Stimulated activated memory B cell treated with anti-CD40 and anti-IgM and Interleukin-4, amounts not matched to agents 10 μg/mL and 1 μg/mL and 100 μg/mL, for 72 hours (primary cell): ENCODE results near the gene PIGK.
"Not testable (repeated sequence)": the region's sequence is repeated elsewhere in the genome, so short reads cannot be mapped to it uniquely, and the experiment has no call there.

ENCODE experiments used
- ATAC-seq: fragments of 150-1000 bp; cut with Tn5 transposase; 2 replicates; pipeline ENCODE4 v1.10.0; 2021
- H3K27ac Mint-ChIP-seq: one replicate; pipeline ENCODE4 v1.8.0; 2022; ENCODE audit warnings: mild to moderate bottlenecking, mixed read lengths
- H3K27me3 Mint-ChIP-seq: one replicate; pipeline ENCODE4 v1.8.0; 2022; ENCODE audit warnings: mixed read lengths
- H3K36me3 Mint-ChIP-seq: one replicate; pipeline ENCODE4 v1.8.0; 2022; ENCODE audit warnings: mixed read lengths
- H3K4me1 Mint-ChIP-seq: one replicate; pipeline ENCODE4 v1.8.0; 2022; ENCODE audit warnings: mixed read lengths
- H3K4me3 Mint-ChIP-seq: one replicate; pipeline ENCODE4 v1.8.0; 2022; ENCODE audit warnings: mild to moderate bottlenecking, moderate library complexity, mixed read lengths
- H3K9me3 Mint-ChIP-seq: one replicate; pipeline ENCODE4 v1.8.0; 2022; ENCODE audit warnings: mixed read lengths

The PIGK gene

DNA sequence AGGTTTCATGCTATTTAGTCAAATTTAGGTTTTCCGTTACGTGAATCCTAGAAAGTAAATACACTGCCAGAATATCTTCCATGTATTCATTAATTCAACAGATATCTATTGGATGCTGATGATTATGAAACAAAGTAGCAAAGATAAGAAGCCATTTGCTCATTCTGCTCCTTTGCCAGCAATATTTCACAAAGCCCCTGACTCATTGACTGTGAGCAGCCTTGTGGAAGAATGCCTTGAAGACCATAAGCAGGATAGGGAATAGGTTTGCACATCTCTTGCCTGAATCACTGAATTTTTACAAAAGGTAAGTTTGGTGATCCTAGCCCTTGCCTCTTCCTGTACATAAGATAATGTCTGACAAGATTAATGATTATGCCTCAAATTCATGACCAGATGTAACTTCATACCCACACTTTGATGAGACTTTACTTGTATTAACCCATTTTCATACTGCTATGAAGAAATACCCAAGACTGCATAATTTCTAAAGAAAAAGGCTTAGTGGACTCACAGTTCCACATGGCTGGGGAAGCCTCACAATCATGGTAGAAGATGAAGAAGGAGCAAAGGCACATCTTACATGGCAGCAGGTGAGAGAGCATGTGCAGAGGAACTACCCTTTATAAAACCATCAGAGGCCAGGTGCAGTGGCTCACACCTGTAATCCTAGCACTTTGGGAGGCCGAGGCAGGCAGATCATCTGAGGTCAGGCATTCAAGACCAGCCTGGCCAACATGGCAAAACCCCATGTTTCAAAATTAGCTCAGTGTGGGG, 1.6 kb upstream of the PIGK start:
- H3K9me3 Mint-ChIP-seq, result no peaks in the 10 kb centered on the region
- H3K36me3 Mint-ChIP-seq, result peaks cover 24% of the 10 kb centered on the region
- H3K4me1 Mint-ChIP-seq, result peaks cover 25% of the 10 kb centered on the region
- H3K4me3 Mint-ChIP-seq, result peak overlapping the region; percentile 16
- H3K27me3 Mint-ChIP-seq, result no peaks in the 10 kb centered on the region
- no peak for ATAC-seq
- H3K27ac Mint-ChIP-seq, result no peak overlapping the region

DNA sequence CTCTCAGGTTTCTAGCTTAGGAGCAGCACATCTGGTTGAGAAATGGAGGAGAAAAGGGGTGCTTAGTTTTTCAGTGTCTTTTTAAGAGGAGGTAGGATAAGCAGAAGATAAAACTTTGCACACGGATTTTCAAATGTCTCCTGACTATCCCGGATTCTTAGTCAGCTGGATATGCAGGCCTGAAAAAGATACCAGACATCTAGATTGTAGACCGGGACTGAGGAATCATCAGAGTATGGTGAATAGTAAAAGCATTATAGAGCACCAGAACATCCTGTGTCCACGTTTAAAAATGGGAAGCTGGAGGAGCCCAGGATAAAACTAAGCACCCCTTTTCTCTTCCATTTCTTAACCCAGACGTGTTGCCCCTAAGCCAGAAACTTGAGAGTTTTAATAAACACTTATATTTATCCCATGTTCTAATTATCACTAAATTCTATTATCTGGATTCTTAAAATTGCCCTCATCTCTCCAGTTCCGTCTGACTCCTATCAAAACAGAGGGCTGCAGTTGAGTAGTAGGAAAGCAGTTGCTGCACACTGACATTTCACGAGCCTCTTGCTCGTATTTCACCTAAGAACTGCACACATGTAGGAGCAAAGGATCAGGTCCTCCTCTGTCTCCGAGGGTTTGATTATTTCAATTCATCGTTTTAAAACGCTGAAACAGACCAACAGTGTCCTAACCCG, 609 bp downstream of the PIGK start:
- Mint-ChIP-seq H3K9me3 (no peaks in the 10 kb centered on the region), H3K4me1 (peaks cover 46% of the 10 kb centered on the region), H3K4me3 (peak overlapping the region; percentile 93), H3K36me3 (peaks cover 24% of the 10 kb centered on the region), H3K27me3 (no peaks in the 10 kb centered on the region), H3K27ac (peak overlapping the region; percentile 93)
- peak; percentile 56 for ATAC-seq

DNA sequence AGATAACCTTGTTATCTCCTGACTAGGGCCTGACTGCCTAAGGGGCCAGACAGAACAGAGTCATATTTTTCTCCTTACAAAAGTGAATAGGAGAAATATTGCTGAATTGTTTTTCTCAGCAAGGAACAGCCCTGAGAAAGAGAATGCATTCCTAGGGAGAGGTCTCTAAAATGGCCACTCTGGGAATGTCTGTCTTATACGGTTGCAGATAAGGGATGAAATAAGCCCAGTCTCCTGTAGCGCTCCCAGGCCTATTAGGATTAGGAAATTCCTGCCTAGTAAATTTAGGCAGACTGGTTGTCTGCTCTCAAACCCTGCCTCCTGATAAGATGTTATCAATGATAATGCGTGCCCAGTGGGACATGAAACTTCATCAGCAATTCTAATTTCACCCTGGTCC, 15.2 kb downstream of the PIGK start:
- not testable (repeated sequence) for H3K4me3 Mint-ChIP-seq, H3K4me1 Mint-ChIP-seq, H3K27me3 Mint-ChIP-seq, H3K27ac Mint-ChIP-seq, ATAC-seq, H3K9me3 Mint-ChIP-seq
- peaks cover 40% of the 10 kb centered on the region for H3K36me3 Mint-ChIP-seq

DNA sequence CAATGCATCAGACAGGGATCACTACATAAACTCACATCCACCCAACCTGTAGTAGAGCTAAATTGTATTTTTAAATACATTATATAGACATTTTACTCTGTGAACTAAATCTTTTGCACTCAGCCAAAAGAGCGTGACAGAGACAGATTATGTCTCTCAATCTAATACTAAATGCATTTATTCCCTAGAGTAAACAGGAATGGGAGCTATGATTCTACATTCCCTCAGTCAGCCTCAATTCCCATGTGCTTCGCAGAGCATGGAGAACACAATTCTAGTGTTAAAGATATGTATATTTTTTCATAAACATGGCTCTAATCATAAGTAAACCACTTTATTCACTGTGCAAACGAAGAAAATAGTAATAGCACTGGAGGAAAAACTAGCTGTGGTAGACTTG, 16.5 kb downstream of the PIGK start:
- peaks cover 35% of the 10 kb centered on the region for H3K36me3 Mint-ChIP-seq
- H3K4me3 Mint-ChIP-seq, result no peak overlapping the region
- H3K4me1 Mint-ChIP-seq, result peaks cover 6% of the 10 kb centered on the region
- peaks cover 6% of the 10 kb centered on the region for H3K9me3 Mint-ChIP-seq
- no peaks in the 10 kb centered on the region for H3K27me3 Mint-ChIP-seq
- ATAC-seq, result no peak
- H3K27ac Mint-ChIP-seq, result no peak overlapping the region

DNA sequence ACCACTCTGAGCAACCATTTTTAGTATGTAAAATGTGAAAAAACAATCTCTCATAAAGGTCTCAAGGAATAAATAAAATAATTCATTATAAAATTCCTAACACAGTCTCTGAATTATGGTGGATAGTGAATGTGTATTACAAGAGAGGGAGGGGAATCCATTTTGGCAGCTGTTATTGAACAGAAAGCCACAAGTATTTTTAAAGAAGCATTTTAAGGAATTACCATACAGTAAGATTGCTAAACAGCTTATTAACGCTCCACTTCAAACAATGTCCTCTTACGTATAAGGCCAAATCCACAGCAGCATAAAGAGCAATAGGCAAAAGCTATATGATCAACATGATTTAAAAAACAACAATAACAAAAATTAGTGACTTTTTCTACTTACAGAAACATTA, 18.4 kb downstream of the PIGK start:
- ATAC-seq, result no peak
- Mint-ChIP-seq H3K27ac (no peak overlapping the region), H3K9me3 (peaks cover 8% of the 10 kb centered on the region), H3K4me3 (no peak overlapping the region), H3K36me3 (peaks cover 46% of the 10 kb centered on the region), H3K27me3 (no peaks in the 10 kb centered on the region), H3K4me1 (peaks cover 6% of the 10 kb centered on the region)

DNA sequence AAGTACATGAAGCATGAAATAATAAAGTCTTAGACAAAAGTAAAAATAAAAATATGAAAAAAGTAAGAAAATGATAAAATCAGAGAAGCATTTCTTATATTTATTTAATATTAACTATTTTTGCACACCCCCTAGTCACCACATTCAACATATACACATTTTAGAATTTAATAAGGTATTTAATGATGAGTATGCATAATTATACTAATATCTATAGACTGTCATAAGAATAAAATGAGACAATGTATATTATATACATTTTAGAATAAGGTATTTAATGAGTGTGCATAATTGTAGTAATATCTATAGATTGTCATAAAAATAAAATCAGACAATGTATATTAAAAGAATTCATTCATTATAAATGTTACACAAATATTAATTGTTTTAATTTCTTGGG, 18.9 kb downstream of the PIGK start:
- ATAC-seq, result no peak
- H3K27ac Mint-ChIP-seq, result no peak overlapping the region
- no peaks in the 10 kb centered on the region for H3K27me3 Mint-ChIP-seq
- H3K4me1 Mint-ChIP-seq, result peaks cover 6% of the 10 kb centered on the region
- H3K9me3 Mint-ChIP-seq, result peaks cover 8% of the 10 kb centered on the region
- peaks cover 43% of the 10 kb centered on the region for H3K36me3 Mint-ChIP-seq
- no peak overlapping the region for H3K4me3 Mint-ChIP-seq

DNA sequence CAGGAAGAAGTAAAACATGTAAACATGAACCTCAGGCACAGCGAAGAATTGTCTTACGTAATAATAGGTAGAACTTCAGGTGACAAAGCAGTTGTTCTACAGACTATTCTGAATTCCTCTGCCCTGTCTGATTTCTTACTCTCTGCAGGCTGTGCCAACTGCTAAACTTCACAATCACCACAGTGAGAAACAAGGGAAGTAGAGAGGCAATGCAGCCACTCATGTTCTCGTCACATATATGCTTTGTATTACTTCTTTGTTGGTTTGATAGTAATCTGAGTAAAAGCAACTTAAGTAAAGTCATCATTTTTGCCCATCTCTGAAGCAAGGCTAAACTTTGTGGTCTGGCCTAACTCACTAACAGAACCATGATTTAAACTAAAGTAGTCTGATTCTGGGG, 21.9 kb downstream of the PIGK start:
- Mint-ChIP-seq H3K27ac (no peak overlapping the region), H3K4me1 (peaks cover 12% of the 10 kb centered on the region), H3K27me3 (no peaks in the 10 kb centered on the region), H3K4me3 (no peak overlapping the region), H3K9me3 (peaks cover 3% of the 10 kb centered on the region), H3K36me3 (peaks cover 35% of the 10 kb centered on the region)
- no peak for ATAC-seq

DNA sequence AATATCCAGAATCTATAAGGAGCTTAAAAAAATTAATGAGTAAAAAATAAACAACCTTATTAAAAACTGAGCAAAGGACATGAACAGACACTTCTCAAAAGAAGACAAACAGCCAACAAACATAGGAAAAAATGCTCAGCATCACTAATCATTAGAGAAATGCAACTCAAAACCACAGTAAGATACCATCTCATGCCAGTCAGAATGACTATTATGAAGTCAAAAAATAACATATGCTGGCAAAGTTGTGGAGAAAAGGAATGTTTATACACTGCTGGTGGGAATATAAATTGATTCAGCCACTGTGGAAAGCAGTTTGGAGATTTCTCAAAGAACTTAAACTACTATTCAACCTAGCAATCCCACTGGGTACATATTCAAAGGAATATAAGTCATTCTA, 25.3 kb downstream of the PIGK start:
- Mint-ChIP-seq H3K9me3 (peaks cover 5% of the 10 kb centered on the region), H3K36me3 (peaks cover 43% of the 10 kb centered on the region), H3K27ac (no peak overlapping the region), H3K4me3 (no peak overlapping the region), H3K27me3 (no peaks in the 10 kb centered on the region), H3K4me1 (peaks cover 10% of the 10 kb centered on the region)
- ATAC-seq, result no peak

DNA sequence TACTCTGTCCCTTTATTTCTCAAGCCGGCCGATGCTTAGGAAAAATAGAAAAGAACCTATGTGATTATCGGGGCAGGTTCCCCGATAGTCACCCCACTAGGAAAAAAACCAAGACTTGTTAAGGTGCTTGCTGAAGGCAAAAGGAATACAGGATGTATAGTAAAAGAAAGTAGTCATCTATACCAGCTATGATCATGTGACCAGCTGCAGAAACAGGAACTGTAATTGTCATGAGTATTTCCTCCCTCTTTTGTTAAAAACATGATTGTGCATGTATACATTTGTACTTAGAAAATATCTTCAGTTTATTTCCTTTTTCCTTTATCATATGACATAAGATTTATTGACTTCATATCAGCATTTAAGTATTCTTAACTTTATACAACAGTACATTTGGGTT, 30.5 kb downstream of the PIGK start:
- Mint-ChIP-seq H3K36me3 (peaks cover 51% of the 10 kb centered on the region), H3K9me3 (peaks cover 2% of the 10 kb centered on the region), H3K4me3 (no peak overlapping the region), H3K27me3 (no peaks in the 10 kb centered on the region), H3K4me1 (peaks cover 8% of the 10 kb centered on the region), H3K27ac (no peak overlapping the region)
- no peak for ATAC-seq

DNA sequence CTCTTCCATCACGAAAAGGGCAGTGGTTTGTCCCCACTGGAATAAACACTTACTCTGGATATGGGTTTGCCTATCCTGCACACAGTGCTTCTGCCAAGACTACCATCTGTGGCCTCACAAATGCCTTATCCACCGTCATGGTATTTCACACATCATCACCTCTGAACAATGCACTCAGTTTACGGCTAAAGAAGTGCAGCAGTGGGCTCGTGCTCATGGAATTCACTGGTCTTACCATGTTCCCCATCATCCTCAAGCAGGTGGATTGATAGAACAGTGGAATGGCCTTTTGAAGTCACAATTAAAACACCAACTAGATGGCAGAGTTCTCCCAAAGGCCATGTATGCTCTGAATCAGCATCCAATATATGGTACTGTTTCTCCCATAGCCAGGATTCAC, 32.3 kb downstream of the PIGK start:
- H3K27ac Mint-ChIP-seq, H3K9me3 Mint-ChIP-seq, H3K4me1 Mint-ChIP-seq, H3K27me3 Mint-ChIP-seq, ATAC-seq, H3K4me3 Mint-ChIP-seq: not testable (repeated sequence)
- peaks cover 57% of the 10 kb centered on the region for H3K36me3 Mint-ChIP-seq

DNA sequence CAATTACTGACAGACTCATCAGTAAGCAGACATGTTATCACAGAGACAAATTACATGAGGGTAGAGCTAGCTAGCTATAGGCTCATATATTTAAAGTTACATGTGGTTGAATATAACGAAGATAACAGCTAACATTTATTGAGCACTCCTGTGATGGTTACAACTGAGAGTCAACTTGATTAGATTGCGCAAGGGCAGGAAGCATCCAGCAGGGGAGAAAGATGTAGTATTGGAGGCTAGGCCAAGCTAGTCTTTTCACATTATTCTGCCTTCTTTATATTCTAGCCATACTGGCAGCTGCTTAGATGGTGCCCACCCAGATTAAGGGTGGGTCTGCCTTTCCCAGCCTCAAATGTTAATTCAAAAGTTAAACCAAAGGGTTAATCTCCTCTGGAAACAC, 37.1 kb downstream of the PIGK start:
- Mint-ChIP-seq H3K9me3 (peaks cover 5% of the 10 kb centered on the region), H3K4me1 (no peaks in the 10 kb centered on the region), H3K27me3 (no peaks in the 10 kb centered on the region), H3K27ac (no peak overlapping the region), H3K36me3 (peaks cover 42% of the 10 kb centered on the region), H3K4me3 (no peak overlapping the region)
- ATAC-seq, result no peak

DNA sequence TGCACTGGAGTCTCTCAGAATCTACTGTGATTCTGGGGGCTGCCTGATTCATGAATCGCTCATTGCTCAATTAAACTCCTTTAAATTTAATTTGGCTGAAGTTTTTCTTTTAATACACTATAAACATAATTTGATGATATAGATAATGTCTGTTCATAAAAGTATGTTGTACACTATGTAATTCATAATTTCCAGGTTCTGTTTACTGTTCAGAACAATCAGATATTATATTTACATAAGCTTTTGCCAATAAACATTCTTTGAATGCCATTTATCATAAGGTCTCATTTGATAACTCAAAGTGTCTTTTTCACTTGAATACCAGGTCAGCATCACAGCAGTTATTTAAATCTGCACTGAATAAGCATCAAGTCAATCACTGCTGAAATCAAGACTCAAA, 39.6 kb downstream of the PIGK start:
- no peaks in the 10 kb centered on the region for H3K27me3 Mint-ChIP-seq
- H3K36me3 Mint-ChIP-seq, result peaks cover 41% of the 10 kb centered on the region
- no peak overlapping the region for H3K27ac Mint-ChIP-seq

DNA sequence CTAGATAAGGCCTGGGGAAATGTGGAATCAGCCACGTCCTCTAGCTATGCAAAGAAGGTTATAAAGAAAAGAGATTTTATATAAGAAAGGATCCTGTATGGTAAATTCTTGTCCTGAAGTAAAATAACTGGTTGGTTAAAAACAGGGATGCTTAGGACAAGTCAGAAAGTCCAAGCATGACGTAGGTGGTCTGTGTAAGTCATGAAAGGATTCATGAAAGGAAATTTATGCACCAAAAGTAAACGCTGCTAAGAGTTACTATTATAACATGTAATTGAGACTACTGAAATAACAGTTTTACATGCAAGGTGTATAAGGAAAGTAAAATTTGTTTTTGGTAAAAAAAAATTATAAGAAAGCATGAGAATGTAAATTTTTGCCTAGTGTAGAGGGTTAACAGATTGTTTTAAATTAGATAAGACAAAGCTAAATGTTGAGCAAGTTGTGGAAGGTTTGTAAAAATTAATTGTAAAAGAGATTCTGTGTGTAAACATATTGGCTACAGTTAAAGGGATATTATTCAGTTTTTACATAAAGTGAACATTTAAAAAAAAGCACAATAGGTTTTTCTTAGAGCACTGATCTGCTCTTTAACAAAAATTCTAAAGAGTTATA, 43.9 kb downstream of the PIGK start:
- Mint-ChIP-seq H3K27ac (no peak overlapping the region), H3K27me3 (no peaks in the 10 kb centered on the region), H3K4me3 (no peak overlapping the region), H3K9me3 (peaks cover 5% of the 10 kb centered on the region), H3K36me3 (peaks cover 44% of the 10 kb centered on the region), H3K4me1 (no peaks in the 10 kb centered on the region)
- no peak for ATAC-seq

More for the DNA sequence above, 39.6 kb downstream of the PIGK start:
- H3K9me3 Mint-ChIP-seq, result peaks cover 5% of the 10 kb centered on the region
- ATAC-seq, result no peak
- no peaks in the 10 kb centered on the region for H3K4me1 Mint-ChIP-seq
- no peak overlapping the region for H3K4me3 Mint-ChIP-seq

DNA sequence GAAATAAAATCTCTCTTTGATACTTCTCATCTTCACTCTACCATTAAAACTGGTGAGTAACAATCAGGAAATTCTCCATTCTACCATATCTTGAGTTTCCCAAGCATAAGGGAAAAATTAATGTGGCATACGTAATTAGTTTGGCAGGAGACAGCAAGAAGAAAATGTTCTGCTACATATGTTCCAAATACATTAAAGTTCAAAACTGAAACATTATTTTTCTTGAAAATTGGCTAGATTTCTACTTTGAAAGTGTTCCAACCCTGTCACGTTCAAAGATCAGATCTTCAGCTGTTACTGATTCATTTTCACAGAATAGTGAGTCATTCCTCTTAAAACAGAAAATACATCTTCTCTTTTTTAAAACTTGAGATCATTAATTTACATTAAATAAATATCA, 48.5 kb downstream of the PIGK start:
- ATAC-seq, result no peak
- Mint-ChIP-seq H3K4me1 (no peaks in the 10 kb centered on the region), H3K4me3 (no peak overlapping the region), H3K9me3 (no peaks in the 10 kb centered on the region), H3K27ac (no peak overlapping the region), H3K27me3 (no peaks in the 10 kb centered on the region), H3K36me3 (peaks cover 42% of the 10 kb centered on the region)

DNA sequence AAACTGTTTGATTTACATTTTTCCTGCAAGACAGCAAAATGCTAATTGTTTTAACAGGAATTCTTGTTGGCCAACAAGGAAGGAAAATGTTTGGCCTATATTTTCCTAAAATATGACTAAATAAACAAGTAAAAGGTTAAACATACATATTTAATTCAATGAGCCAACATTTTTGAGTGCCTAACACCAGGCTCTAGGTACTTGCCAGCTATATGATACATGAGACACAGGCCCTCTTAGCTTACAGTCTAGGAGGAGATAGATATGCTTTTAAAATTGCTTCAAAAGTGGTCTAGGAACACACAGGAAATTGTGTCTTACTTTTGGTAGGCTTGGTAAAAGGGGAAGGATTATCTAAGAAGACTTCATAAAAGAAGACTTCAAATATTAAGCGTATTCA, 50.9 kb downstream of the PIGK start:
- ATAC-seq, result no peak
- no peak overlapping the region for H3K27ac Mint-ChIP-seq
- no peak overlapping the region for H3K4me3 Mint-ChIP-seq
- H3K27me3 Mint-ChIP-seq, result no peaks in the 10 kb centered on the region
- H3K4me1 Mint-ChIP-seq, result no peaks in the 10 kb centered on the region
- no peaks in the 10 kb centered on the region for H3K9me3 Mint-ChIP-seq
- peaks cover 26% of the 10 kb centered on the region for H3K36me3 Mint-ChIP-seq

DNA sequence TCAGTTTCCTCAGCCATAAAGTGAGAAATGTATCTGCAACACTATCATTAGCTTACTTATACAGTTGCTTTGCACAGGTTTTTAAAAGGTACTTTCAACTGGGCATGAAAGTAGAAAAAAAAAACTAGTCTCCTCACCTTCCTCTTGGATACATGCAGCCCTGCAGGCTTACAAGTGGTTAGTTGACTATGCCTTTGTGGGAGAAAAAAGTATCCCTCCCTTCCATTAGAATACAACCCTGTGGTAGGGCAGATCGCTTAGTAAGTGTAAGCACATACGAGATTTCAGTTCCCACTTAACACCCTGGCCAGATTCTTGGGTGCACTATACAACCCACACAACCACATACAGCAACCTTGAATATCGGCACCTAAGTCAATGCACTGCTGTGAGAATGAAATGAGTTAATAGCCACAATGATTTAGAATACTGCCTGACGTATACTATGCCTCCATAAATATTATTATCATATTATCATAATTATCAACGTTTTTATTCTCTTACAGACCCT, 54.7 kb downstream of the PIGK start:
- no peak for ATAC-seq
- peaks cover 56% of the 10 kb centered on the region for H3K36me3 Mint-ChIP-seq
- peaks cover 3% of the 10 kb centered on the region for H3K9me3 Mint-ChIP-seq
- H3K27ac Mint-ChIP-seq, result no peak overlapping the region
- H3K4me3 Mint-ChIP-seq, result no peak overlapping the region
- H3K4me1 Mint-ChIP-seq, result no peaks in the 10 kb centered on the region
- H3K27me3 Mint-ChIP-seq, result no peaks in the 10 kb centered on the region
